ENCODE data around the gene USP5. TPM values are rescaled to one million over a fixed set of nuclear protein-coding genes. Genes with fewer than 3 reads are reported as not detected.

USP5 gene
- total RNA-seq, 1 experiment from 2014 or later, result 175 TPM

DNA sequence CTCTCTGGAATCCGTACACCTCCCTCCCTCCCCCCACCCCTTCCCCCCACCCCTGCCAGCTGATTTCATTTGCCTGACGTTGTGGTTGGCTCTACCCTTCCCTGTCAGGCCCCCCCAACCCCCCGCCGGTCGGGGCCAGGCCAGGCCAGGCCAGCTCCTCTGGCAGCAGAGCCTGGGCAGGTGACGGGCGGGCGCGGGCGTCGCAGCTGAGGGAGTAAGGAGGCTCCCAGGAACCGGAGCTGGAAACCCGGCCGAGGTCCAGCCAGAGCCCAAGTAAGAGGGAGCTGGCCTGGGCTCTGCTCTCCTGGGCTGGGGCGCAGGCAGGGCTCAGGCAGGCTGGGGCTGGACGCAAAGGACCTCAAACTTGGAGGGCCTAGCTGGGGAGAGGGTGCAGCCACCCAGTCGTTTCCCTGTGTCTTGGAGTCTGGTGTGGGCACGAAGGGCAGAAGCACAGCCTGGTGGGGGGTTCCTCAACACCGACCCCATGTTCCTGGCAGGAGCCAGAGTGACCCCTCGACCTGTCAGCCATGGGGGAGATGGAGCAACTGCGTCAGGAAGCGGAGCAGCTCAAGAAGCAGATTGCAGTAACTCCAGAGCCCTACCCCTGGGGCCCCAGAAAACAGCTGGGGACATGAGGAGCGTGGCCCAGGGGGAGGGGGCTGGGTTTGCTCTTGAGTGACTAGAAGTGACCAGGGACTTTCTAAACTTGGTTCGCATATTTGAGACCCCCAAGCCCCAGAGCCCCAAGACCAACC lies 11.0 kb upstream of the USP5 start, which contains the start of gene GNB3:
GNB3 (plus strand) TSS at position 165 of the 755 bp plus-strand sequence; CDS start at position 528, 363 bp downstream.
- TF ChIP-seq CEBPB (IDR thresholded peaks at IDR 0.05; ENCODE audit: low read depth) (no peak), ZFX (IDR thresholded peaks at IDR 0.05) (no peak), JUND (IDR thresholded peaks at IDR 0.05) (no peak), SRF (IDR thresholded peaks at IDR 0.05; ENCODE audit: low read depth) (no peak), SIN3A (IDR thresholded peaks at IDR 0.05; ENCODE audit: low read depth) (no peak)
- TF ChIP-seq, protein P1, sequence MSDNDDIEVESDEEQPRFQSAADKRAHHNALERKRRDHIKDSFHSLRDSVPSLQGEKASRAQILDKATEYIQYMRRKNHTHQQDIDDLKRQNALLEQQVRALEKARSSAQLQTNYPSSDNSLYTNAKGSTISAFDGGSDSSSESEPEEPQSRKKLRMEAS (IDR thresholded peaks at IDR 0.05), result no peak
- TF ChIP-seq, protein P2, sequence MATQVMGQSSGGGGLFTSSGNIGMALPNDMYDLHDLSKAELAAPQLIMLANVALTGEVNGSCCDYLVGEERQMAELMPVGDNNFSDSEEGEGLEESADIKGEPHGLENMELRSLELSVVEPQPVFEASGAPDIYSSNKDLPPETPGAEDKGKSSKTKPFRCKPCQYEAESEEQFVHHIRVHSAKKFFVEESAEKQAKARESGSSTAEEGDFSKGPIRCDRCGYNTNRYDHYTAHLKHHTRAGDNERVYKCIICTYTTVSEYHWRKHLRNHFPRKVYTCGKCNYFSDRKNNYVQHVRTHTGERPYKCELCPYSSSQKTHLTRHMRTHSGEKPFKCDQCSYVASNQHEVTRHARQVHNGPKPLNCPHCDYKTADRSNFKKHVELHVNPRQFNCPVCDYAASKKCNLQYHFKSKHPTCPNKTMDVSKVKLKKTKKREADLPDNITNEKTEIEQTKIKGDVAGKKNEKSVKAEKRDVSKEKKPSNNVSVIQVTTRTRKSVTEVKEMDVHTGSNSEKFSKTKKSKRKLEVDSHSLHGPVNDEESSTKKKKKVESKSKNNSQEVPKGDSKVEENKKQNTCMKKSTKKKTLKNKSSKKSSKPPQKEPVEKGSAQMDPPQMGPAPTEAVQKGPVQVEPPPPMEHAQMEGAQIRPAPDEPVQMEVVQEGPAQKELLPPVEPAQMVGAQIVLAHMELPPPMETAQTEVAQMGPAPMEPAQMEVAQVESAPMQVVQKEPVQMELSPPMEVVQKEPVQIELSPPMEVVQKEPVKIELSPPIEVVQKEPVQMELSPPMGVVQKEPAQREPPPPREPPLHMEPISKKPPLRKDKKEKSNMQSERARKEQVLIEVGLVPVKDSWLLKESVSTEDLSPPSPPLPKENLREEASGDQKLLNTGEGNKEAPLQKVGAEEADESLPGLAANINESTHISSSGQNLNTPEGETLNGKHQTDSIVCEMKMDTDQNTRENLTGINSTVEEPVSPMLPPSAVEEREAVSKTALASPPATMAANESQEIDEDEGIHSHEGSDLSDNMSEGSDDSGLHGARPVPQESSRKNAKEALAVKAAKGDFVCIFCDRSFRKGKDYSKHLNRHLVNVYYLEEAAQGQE (IDR thresholded peaks at IDR 0.05; ENCODE audit: low read depth), result no peak
- intact Hi-C loops (cut with micrococcal nuclease), result no loop called here
- no peak within 1 kb of the TSS for H3K4me2 ChIP-seq (ENCODE audit: low read length)
- H3K27ac ChIP-seq (ENCODE audit: low read depth, low read length), result no peak within 1 kb of the TSS
- ChIA-PET POLR2A (interaction anchor here (1.4 to 4.4 kb wide), 2 partner anchors 11 kb away, joined by 3 to 19 read pairs; partner anchors contain the start of genes CDCA3 and USP5), CTCF (no interaction called here), RAD21 (ENCODE audit: low non-redundant PET in 1 of 2, low total read pairs in 2 of 2, uncharacterized antibody in 2 of 2, unreplicated experiment in 2 of 2) (no interaction called here)
- H3K36me3 ChIP-seq (ENCODE audit: control insufficient read depth in 1 of 2, insufficient read depth in 2 of 2, low read length in 2 of 2), result peaks cover 10 to 15% of the 10 kb centered on the region in 2 experiments; a peak in 3 of 4 replicates
- BruUV-seq (replicated peaks), result no TSS peak
- no peak within 1 kb of the TSS for H3K4me3 ChIP-seq (replicated peaks in 1 of 2; ENCODE audit: low read depth in 1 of 2, low read length in 2 of 2)
- H2AFZ ChIP-seq (ENCODE audit: low read depth, low read length, poor library complexity, severe bottlenecking), result no peak within 1 kb of the TSS
- H3K4me1 ChIP-seq (ENCODE audit: control insufficient read depth in 1 of 2, insufficient read depth in 2 of 2, low read length in 2 of 2), result peaks cover 0 to 2% of the 10 kb centered on the region in 2 experiments; a peak in 2 of 4 replicates
- no peaks in the 10 kb centered on the region for H3K79me2 ChIP-seq (ENCODE audit: insufficient read depth, low read length)
- no peak for DNase-seq (ENCODE audit: low read depth, low spot score)
- no peak for ATAC-seq
- no peaks in the 10 kb centered on the region for H3K27me3 ChIP-seq (ENCODE audit: insufficient read depth, low read length)
- no peaks in the 10 kb centered on the region for H4K20me1 ChIP-seq (ENCODE audit: insufficient read depth)
- no peaks in the 10 kb centered on the region for H3K9me3 ChIP-seq (ENCODE audit: control insufficient read depth in 1 of 2, insufficient read depth in 1 of 2, low read depth in 1 of 2, low read length in 2 of 2)
- no peak within 1 kb of the TSS for H3K9ac ChIP-seq (ENCODE audit: low read length)
- H3K9me2 ChIP-seq (ENCODE audit: insufficient read depth), result no peaks in the 10 kb centered on the region
